Panc1 (cell line): Measurements from ENCODE around the gene KCNH5.

Experiments
- CTCF ChIP-seq: fragments of 450-650 bp; IDR thresholded peaks from 2 replicates; pipeline ENCODE4 v1.5.1; 2017; ENCODE audit warnings: mild to moderate bottlenecking
- POLR2AphosphoS5 ChIP-seq: IDR thresholded peaks from 2 replicates; pipeline ENCODE4 v1.6.1; 2012; ENCODE audit warnings: mild to moderate bottlenecking, low read depth, low read length, moderate library complexity
- REST ChIP-seq, 2 experiments: IDR thresholded peaks; 2 replicates each; pipeline ENCODE4 v1.6.1; 2011 to 2012; ENCODE audit warnings: low read depth in 2 of 2, control low read depth in 1 of 2, low read length in 1 of 2, mild to moderate bottlenecking in 1 of 2, moderate library complexity in 1 of 2; ENCODE audit not compliant: insufficient read depth in 1 of 2
- SIN3A ChIP-seq: IDR thresholded peaks from 2 replicates; pipeline ENCODE4 v1.6.1; 2012; ENCODE audit warnings: low read depth, mild to moderate bottlenecking, low read length, moderate library complexity, borderline replicate concordance; ENCODE audit not compliant: insufficient read depth
- TCF7L2 ChIP-seq: IDR thresholded peaks from 2 replicates; pipeline ENCODE4 v1.6.1; 2011; ENCODE audit warnings: mild to moderate bottlenecking, low read depth, low read length, inconsistent platforms

DNA sequence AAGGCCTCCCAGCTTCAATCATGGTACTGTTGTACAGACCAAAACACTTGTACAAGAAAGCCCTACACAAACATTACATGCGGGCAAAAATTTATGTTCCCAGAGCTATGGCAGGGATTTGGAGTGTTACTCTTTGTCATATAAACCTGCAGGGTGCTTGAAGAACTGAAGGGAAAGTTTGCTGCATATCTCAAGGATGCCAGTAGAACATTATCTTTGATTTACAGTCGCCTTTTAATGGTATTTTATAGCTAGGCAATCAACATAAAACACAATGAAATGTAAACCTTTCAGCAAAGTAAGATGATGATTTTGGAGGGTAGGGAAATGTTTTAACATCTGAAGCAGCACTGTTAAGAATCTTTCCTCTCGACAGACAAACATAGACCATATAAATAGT lies 305.6 kb downstream of the KCNH5 start:
- no peak for TF ChIP-seq CTCF
- no peak for TF ChIP-seq POLR2AphosphoS5
- TF ChIP-seq REST (IDR thresholded peaks at IDR 0.05; ENCODE audit: insufficient read depth in 1 of 2, low read depth in 2 of 2, low read length in 1 of 2) = no peak
- TF ChIP-seq SIN3A = no peak
- TF ChIP-seq TCF7L2 = no peak
